ENCODE measurements around the gene PCDHB6.
A peak's percentile ranks its signal among the peaks of the same experiment; 100 is the strongest.
"Not testable (repeated sequence)": the region's sequence is repeated elsewhere in the genome, so short reads cannot be mapped to it uniquely, and the experiment has no call there.

The PCDHB6 gene

DNA sequence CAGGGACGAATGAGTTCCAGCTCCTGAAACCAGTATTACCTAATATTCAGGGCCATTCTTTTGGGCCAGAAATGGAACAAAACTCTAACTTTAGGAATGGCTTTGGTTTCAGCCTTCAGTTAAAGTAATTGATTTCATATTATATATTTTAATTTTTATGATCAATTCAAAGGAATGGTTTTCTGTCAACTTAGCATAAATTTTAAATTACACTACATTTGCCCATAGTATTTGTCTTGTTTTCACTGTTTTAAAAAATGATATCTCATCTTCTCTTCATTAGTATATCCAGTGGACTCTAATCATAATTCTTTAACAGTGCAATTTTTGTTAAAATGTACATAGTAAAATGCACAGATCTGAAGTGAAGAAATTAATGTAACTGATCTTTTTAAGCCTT, 30.5 kb downstream of the PCDHB6 start:
- Histone ChIP-seq H3K9me3 (ENCODE audit: control insufficient read depth, insufficient read depth, low read length) (0 out of 2 replicates have a peak, but pooled peaks cover 3% of the 10 kb centered on the region), H3K36me3 (ENCODE audit: insufficient read depth, low read length) (no peaks in the 10 kb centered on the region), H3K4me1 (ENCODE audit: insufficient read depth, low read length) (no peaks in the 10 kb centered on the region), H3K9ac (ENCODE audit: low read depth, low read length) (no peak overlapping the region)

DNA sequence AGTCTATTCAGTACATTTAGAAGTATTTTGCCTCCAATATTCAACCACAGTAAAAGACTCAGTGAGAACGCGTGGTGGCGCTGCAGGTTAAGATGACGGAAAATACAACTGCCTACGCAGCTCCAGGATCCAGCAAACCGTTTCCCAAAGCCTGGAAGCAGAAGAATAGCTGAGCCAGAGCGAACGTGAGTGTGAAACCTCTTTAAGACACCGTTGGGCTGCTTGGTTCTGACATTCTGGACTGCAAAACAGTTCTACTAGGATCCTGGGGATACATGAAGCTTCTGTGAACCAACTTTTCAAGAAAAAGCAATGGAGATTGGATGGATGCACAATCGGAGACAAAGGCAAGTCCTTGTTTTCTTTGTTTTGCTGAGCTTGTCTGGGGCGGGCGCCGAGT, 32.4 kb downstream of the PCDHB6 start, which contains the start of gene PCDHB16:
PCDHB16 (plus strand) TSS at position 140 of the 400 bp plus-strand sequence; CDS start at position 313, 173 bp downstream.
- no peaks in the 10 kb centered on the region for H3K36me3 ChIP-seq (ENCODE audit: insufficient read depth, low read length)
- no peaks in the 10 kb centered on the region for H3K4me1 ChIP-seq (ENCODE audit: insufficient read depth, low read length)
- 0 out of 2 replicates have a peak, but pooled peaks cover 3% of the 10 kb centered on the region for H3K9me3 ChIP-seq (ENCODE audit: control insufficient read depth, insufficient read depth, low read length)
- 0 out of 2 replicates have a peak within 1 kb of the TSS, but pooled peaks have one; percentile 0 for H3K9ac ChIP-seq (ENCODE audit: low read depth, low read length)

DNA sequence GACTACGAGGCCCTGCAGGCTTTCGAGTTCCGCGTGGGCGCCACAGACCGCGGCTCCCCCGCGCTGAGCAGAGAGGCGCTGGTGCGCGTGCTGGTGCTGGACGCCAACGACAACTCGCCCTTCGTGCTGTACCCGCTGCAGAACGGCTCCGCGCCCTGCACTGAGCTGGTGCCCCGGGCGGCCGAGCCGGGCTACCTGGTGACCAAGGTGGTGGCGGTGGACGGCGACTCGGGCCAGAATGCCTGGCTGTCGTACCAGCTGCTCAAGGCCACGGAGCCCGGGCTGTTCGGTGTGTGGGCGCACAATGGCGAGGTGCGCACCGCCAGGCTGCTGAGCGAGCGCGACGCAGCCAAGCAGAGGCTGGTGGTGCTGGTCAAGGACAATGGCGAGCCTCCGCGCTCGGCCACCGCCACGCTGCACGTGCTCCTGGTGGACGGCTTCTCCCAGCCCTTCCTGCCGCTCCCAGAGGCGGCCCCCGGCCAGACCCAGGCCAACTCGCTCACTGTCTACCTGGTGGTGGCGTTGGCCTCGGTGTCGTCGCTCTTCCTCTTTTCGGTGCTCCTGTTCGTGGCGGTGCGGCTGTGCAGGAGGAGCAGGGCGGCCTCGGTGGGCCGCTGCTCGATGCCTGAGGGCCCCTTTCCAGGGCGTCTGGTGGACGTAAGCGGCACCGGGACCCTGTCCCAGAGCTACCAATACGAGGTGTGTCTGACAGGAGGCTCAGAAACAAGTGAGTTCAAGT, 34.4 kb downstream of the PCDHB6 start:
- not testable (repeated sequence) for H3K4me1 ChIP-seq (ENCODE audit: insufficient read depth, low read length); H3K36me3 ChIP-seq (ENCODE audit: insufficient read depth, low read length); H3K9ac ChIP-seq (ENCODE audit: low read depth, low read length); H3K9me3 ChIP-seq (ENCODE audit: control insufficient read depth, insufficient read depth, low read length)

DNA sequence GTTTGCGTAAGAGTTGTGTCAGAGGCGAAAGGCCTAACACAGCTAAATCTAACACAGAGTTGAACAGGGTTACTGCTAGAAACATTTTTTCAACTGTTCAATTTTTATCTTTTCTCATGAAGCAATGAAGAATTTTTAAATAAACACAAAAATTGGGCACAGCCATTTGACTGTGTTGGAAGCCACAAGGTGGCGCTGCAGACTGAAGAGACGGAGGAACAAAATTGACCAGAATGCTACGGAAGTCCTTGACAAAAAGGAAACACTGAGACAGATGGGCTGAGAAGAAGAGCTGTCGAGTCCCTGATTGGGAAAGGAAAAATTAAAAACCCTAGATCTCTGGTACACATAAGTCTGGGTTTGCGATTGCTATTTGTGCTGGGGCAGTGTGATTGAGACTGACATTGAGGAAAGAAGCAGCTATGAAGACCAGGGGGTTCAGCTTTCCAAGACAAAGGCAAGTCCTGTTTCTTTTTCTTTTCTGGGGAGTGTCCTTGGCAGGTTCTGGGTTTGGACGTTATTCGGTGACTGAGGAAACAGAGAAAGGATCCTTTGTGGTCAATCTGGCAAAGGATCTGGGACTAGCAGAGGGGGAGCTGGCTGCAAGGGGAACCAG, 37.1 kb downstream of the PCDHB6 start, which contains the start of gene PCDHB9:
PCDHB9 (plus strand) TSS at position 265 of the 616 bp plus-strand sequence; CDS start at position 423, 158 bp downstream.
- Histone ChIP-seq H3K4me1 (ENCODE audit: insufficient read depth, low read length) (no peaks in the 10 kb centered on the region), H3K9ac (ENCODE audit: low read depth, low read length) (no peak within 1 kb of the TSS), H3K9me3 (ENCODE audit: control insufficient read depth, insufficient read depth, low read length) (0 out of 2 replicates have a peak, but pooled peaks cover 3% of the 10 kb centered on the region)

DNA sequence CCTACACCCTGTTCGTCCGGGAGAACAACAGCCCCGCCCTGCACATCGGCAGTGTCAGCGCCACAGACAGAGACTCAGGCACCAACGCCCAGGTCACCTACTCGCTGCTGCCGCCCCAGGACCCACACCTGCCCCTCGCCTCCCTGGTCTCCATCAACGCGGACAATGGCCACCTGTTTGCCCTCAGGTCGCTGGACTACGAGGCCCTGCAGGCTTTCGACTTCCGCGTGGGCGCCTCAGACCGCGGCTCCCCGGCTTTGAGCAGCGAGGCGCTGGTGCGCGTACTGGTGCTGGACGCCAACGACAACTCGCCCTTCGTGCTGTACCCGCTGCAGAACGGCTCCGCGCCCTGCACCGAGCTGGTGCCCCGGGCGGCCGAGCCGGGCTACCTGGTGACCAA, 38.8 kb downstream of the PCDHB6 start:
- not testable (repeated sequence) for H3K36me3 ChIP-seq (ENCODE audit: insufficient read depth, low read length); H3K9me3 ChIP-seq (ENCODE audit: control insufficient read depth, insufficient read depth, low read length); H3K9ac ChIP-seq (ENCODE audit: low read depth, low read length); H3K4me1 ChIP-seq (ENCODE audit: insufficient read depth, low read length)

More for the DNA sequence above, 37.1 kb downstream of the PCDHB6 start, which contains the start of gene PCDHB9:
- H3K36me3 ChIP-seq (ENCODE audit: insufficient read depth, low read length) = no peaks in the 10 kb centered on the region

DNA sequence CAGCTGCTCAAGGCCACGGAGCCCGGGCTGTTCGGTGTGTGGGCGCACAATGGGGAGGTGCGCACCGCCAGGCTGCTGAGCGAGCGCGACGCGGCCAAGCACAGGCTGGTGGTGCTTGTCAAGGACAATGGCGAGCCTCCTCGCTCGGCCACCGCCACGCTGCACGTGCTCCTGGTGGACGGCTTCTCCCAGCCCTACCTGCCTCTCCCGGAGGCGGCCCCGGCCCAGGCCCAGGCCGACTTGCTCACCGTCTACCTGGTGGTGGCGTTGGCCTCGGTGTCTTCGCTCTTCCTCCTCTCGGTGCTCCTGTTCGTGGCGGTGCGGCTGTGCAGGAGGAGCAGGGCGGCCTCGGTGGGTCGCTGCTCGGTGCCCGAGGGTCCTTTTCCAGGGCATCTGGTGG, 39.3 kb downstream of the PCDHB6 start:
- H3K9me3 ChIP-seq (ENCODE audit: control insufficient read depth, insufficient read depth, low read length); H3K9ac ChIP-seq (ENCODE audit: low read depth, low read length); H3K36me3 ChIP-seq (ENCODE audit: insufficient read depth, low read length); H3K4me1 ChIP-seq (ENCODE audit: insufficient read depth, low read length): not testable (repeated sequence)

DNA sequence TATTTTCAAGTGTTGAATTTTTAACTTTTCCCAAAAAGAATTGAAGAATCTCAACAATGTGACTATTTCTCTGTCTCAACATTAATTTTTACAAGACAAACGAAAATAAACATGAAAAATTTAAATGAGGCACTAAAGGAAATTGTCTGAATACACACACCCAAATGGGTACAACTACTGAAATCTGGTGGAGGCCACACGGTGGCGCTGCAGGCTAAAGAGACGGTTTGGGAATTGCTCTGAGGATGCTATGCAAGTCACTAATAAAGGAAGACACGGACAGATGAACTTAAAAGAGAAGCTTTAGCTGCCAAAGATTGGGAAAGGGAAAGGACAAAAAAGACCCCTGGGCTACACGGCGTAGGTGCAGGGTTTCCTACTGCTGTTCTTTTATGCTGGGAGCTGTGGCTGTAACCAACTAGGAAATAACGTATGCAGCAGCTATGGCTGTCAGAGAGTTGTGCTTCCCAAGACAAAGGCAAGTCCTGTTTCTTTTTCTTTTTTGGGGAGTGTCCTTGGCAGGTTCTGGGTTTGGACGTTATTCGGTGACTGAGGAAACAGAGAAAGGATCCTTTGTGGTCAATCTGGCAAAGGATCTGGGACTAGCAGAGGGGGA, 42.4 kb downstream of the PCDHB6 start, which contains the start of gene PCDHB10:
PCDHB10 (plus strand) TSS at position 244 of the 616 bp plus-strand sequence; CDS start at position 444, 200 bp downstream.
- H3K9me3 ChIP-seq (ENCODE audit: control insufficient read depth, insufficient read depth, low read length) = peaks cover 4% of the 10 kb centered on the region; the same call in 1 of the 2 replicates
- H3K9ac ChIP-seq (ENCODE audit: low read depth, low read length) = peak within 1 kb of the TSS; percentile 41
- no peaks in the 10 kb centered on the region for H3K36me3 ChIP-seq (ENCODE audit: insufficient read depth, low read length)
- H3K4me1 ChIP-seq (ENCODE audit: insufficient read depth, low read length) = no peaks in the 10 kb centered on the region

DNA sequence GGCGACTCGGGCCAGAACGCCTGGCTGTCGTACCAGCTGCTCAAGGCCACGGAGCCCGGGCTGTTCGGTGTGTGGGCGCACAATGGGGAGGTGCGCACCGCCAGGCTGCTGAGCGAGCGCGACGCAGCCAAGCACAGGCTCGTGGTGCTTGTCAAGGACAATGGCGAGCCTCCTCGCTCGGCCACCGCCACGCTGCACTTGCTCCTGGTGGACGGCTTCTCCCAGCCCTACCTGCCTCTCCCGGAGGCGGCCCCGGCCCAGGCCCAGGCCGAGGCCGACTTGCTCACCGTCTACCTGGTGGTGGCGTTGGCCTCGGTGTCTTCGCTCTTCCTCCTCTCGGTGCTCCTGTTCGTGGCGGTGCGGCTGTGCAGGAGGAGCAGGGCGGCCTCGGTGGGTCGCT, 44.5 kb downstream of the PCDHB6 start:
- not testable (repeated sequence) for H3K4me1 ChIP-seq (ENCODE audit: insufficient read depth, low read length); H3K9me3 ChIP-seq (ENCODE audit: control insufficient read depth, insufficient read depth, low read length); H3K9ac ChIP-seq (ENCODE audit: low read depth, low read length); H3K36me3 ChIP-seq (ENCODE audit: insufficient read depth, low read length)

DNA sequence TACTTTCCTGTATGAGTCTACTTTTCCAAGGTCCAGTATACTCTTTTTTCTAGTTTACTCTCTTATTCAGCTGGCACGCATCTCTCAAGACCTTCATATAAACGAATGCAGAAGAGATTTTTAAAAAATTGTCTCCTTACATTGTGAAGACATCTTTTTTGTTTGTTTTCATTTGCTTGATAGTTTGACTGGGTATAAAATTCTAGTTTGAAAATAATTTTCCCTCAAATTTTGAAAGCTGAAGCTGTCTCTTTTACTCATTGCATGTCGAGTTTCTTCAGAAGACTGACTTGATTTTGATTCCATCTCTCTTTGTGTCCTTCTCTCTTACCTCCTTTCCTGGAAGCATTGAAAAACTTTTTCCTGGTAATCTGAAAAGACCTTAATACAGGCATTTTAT, 46.5 kb downstream of the PCDHB6 start:
- Histone ChIP-seq H3K36me3 (ENCODE audit: insufficient read depth, low read length) (no peaks in the 10 kb centered on the region), H3K9me3 (ENCODE audit: control insufficient read depth, insufficient read depth, low read length) (peaks cover 4% of the 10 kb centered on the region; the same call in 1 of the 2 replicates)

DNA sequence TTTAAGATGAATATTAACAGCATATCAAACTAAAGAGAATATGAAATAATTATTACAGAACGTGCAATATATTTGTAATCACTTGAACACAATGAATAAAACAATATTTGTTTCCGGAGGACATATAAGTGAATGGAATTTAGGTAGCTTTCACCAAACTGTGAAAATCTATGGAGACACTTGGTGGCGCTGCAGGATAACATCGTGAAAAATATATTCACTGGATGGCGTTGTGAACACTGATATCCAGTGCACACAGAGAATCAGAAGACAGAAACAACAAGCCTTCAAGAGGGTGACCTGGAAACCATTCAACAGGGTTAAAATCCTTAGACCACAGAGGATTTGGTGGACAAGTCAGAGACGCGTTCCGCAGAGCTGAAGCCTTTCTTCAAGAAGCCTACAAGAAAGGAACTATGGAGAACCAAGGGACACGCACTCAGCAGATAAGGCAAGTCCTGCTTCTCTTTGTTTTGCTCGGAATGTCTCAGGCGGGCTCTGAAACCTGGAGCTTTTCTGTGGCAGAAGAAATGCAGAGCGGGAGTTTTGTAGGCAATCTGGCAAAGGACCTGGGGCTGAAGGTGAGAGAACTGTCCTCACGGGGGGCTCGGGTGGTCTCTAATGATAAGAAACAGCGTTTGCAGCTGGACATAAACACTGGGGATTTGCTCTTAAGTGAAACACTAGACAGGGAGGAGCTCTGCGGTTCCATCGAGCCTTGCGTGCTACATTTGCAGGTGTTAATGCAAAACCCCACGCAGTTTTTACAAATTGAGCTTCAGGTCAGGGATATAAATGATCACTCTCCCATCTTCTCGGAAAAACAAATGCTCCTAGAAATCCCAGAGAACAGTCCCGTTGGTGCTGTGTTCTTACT, 49.7 kb downstream of the PCDHB6 start, which contains the start of gene PCDHB11:
PCDHB11 (plus strand) TSS at position 269 of the 877 bp plus-strand sequence; CDS start at position 417, 148 bp downstream.
- Histone ChIP-seq H3K9me3 (ENCODE audit: control insufficient read depth, insufficient read depth, low read length) (peaks cover 4% of the 10 kb centered on the region; the same call in 1 of the 2 replicates), H3K4me1 (ENCODE audit: insufficient read depth, low read length) (no peaks in the 10 kb centered on the region), H3K36me3 (ENCODE audit: insufficient read depth, low read length) (no peaks in the 10 kb centered on the region), H3K9ac (ENCODE audit: low read depth, low read length) (no peak within 1 kb of the TSS)

More for the DNA sequence above, 46.5 kb downstream of the PCDHB6 start:
- Histone ChIP-seq H3K4me1 (ENCODE audit: insufficient read depth, low read length) (no peaks in the 10 kb centered on the region), H3K9ac (ENCODE audit: low read depth, low read length) (no peak overlapping the region)

DNA sequence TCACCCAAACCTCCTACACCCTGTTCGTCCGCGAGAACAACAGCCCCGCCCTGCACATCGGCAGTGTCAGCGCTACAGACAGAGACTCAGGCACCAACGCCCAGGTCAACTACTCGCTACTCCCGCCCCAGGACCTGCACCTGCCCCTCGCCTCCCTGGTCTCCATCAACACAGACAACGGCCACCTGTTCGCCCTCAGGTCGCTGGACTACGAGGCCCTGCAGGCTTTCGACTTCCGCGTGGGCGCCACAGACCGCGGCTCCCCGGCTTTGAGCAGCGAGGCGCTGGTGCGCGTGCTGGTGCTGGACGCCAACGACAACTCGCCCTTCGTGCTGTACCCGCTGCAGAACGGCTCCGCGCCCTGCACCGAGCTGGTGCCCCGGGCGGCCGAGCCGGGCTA, 51.3 kb downstream of the PCDHB6 start:
- not testable (repeated sequence) for H3K9ac ChIP-seq (ENCODE audit: low read depth, low read length); H3K9me3 ChIP-seq (ENCODE audit: control insufficient read depth, insufficient read depth, low read length); H3K4me1 ChIP-seq (ENCODE audit: insufficient read depth, low read length); H3K36me3 ChIP-seq (ENCODE audit: insufficient read depth, low read length)

DNA sequence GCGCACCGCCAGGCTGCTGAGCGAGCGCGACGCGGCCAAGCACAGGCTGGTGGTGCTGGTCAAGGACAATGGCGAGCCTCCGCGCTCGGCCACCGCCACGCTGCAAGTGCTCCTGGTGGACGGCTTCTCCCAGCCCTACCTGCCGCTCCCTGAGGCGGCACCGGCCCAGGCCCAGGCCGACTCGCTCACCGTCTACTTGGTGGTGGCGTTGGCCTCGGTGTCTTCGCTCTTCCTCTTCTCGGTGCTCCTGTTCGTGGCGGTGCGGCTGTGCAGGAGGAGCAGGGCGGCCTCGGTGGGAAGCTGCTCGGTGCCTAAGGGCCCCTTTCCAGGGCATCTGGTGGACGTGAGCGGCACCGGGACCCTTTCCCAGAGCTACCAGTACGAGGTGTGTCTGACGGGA, 51.8 kb downstream of the PCDHB6 start:
- H3K9me3 ChIP-seq (ENCODE audit: control insufficient read depth, insufficient read depth, low read length); H3K9ac ChIP-seq (ENCODE audit: low read depth, low read length); H3K4me1 ChIP-seq (ENCODE audit: insufficient read depth, low read length); H3K36me3 ChIP-seq (ENCODE audit: insufficient read depth, low read length): not testable (repeated sequence)

Data from ES-I3 (cell line).